NCI-H345 (cell line): ENCODE results near the gene TMCC1.
"Not testable (repeated sequence)": the region's sequence is repeated elsewhere in the genome, so short reads cannot be mapped to it uniquely, and the experiment has no call there.

ENCODE experiments used
- DNase-seq: peaks from one replicate; lab custom pipeline; 2025; lab: John Stamatoyannopoulos, UW

TMCC1 gene

GRCh38 chr3:129773691-129774663, 119.5 kb downstream of the TMCC1 start:
- DNase-seq, result no peak

GRCh38 chr3:129770604-129771003, 122.9 kb downstream of the TMCC1 start:
- DNase-seq, result no peak

- DNase-seq, result no peak
Measured at GRCh38 chr3:129769616-129770015, 123.9 kb downstream of the TMCC1 start.

DNA sequence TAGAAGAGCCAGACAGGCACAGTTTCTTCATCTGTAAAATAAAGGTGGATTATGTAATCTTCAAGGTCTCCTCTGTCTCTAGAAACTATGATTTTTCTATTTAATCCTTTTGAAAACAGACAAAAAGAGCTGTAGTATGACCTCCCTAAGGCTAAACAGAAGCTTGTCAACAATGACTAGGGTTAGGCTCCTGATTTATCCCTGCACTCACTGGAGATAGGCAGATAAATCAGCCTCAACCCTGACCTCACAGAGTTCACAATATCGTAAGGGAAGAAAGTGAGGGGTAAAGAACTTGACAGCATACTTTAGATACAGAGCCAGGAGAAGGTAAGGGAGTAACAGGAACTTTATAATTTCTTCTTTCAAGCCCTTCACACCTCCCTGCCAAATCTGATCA, 124.8 kb downstream of the TMCC1 start:
- no peak for DNase-seq

DNA sequence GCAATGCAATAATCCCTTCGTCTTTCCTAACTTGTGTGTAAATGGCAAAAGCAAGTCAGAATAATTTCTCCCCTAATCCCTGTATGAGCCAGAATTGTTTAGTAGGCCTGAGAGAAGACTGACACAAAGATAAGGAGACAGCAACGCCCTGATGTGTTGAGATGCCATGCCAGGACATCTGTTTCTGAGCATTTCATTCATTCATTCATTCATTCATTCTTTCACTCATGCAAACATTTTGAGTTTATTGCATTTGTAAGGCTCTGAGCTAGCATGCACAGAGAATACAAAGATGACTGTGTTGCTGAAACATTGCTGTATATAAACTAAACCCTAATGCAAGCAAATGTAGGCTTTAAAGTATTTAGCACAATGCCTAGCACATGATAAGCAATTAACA, 127.4 kb downstream of the TMCC1 start:
- DNase-seq, result no peak

GRCh38 chr3:129764090-129764489, 129.4 kb downstream of the TMCC1 start:
- DNase-seq, result no peak

DNA sequence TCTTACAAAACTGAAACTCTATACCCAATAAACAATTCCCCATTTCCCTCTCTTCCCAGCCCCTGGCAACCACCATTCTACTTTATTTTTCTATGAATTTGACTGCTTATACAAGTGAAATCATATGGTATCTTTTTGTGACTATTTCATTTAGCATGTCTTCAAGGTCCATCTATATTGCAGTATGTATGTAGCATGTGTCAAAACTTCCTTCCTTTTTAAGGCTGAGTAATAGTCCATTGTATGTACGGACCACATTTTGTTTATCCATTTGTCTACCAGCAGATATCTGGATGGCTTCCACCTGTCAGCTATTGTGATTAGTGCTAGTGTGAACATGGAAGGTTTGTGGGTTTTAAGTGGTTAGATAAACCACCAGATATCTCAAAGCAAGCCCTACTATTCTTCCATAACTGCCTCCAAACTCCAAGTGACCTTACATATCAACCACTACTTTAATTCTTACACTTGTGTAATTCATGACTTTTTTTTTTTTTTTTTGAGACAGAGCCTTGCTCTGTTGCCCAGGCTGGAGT, 134.7 kb downstream of the TMCC1 start:
- DNase-seq, result no peak

DNA sequence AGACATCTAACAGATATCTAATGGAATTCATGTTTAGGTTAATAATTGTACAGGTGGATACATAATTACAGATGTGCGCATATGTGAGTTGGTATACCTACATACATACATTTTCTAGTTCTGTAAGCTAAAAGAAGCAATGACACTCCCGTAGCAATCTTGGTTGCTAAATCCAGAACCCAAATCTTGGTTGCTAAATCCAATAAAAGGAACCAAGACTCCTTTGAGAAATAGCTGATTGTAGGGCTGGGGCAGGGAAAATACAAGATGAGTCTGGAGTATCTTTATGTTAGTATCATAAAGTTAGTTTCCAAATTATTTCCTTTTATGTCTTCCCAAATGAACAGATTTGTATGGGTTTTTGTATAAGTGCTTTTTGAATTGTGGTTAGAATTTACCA, 135.2 kb downstream of the TMCC1 start:
- no peak for DNase-seq

DNA sequence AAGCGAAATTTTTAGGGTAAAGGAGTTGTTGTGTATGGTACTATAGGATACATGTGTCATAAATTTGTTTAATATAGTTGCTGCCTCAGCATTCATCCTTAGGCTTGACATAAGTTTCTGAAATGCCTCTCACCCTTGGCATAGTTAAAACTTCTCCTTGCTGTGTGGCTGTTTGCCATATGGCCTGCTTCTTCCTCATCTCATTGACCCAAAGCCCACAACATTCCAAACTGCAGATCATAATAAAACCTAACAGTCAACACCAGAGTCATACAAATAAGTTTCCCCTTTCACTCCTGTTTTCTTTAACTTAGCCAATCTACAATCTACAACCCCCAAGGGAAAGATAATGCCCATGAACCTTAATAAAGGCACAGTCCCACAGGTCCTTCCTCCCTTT, 136.6 kb downstream of the TMCC1 start:
- no peak for DNase-seq

GRCh38 chr3:129751105-129751504, 142.4 kb downstream of the TMCC1 start:
- not testable (repeated sequence) for DNase-seq

- no peak for DNase-seq
Measured at GRCh38 chr3:129749692-129750091, 143.8 kb downstream of the TMCC1 start.

DNA sequence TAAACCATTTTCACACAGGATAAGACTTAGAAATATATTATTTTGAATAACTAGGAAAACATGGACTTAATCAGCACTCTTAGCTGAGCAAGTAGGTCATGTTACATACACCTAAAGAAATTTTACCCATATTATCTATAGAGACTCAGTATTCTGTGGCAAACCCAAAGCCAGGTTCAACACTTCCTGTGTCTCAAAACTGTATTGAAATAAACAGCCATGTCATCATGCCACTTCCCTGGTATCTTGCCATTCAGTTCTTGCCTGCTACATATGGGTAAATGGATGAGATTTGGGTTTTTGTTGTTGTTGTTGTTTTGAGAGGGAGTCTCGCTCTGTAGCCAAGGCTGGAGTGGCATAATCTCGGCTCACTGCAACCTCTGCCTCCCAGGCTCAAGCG, 145.5 kb downstream of the TMCC1 start:
- no peak for DNase-seq

DNA sequence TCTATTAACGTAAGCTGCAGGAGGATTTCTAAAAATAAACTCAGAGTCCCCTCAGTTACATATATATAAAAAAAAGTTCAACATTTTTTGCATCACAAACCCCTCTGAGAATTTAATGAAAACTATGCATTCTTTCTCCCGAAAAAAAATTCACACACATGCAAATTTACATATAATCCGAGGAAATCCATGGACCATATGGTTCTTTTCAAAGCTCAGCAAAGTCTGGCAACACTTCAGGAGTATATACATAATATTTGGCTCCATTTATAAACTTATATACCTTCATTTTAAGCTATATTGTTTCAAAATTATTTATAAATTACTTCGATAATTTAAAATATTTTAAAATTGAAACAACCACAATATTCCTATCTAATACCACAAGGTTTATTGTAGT, 146.4 kb downstream of the TMCC1 start:
- DNase-seq, result no peak

DNA sequence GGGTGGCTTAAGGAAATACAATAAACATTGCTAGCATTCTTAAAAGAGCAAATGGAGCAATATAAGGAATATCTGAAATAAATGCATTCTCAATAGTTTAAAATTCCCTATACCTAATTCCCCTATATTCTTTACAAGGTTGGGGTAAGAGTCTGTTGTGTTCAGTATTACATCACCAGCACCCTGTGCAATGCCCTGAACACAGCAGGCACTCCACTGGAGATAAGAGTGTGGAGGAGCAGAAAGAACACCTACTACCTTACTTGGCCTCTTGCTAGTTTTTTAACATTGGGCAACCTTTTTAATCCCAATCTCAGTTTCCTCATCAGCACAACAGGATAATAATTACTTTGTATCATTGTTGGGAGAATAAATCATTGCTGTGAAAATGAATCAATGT, 146.9 kb downstream of the TMCC1 start:
- no peak for DNase-seq

- DNase-seq, result no peak
Measured at GRCh38 chr3:129745253-129745652, 148.3 kb downstream of the TMCC1 start.

GRCh38 chr3:129741794-129742193, 151.7 kb downstream of the TMCC1 start:
- DNase-seq, result no peak

DNA sequence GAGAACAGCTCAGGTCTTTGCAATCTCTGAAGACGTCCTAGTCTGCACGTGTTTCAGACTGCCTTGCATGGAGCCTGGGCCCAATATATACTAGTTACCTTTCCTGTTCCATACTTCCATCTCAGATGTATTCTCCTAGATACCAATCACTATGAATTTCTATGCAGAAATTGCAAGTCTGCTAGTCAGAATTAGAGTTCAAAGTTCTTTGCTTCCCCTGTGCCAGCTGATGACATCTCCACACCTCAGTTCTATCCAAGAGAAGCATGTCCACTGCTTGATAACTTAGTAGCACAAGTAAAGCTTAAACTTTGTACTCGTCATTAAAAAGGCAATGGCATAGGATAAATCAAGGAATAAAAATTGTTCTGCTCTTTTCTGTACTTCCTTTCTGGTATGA, 153.4 kb downstream of the TMCC1 start:
- no peak for DNase-seq

DNA sequence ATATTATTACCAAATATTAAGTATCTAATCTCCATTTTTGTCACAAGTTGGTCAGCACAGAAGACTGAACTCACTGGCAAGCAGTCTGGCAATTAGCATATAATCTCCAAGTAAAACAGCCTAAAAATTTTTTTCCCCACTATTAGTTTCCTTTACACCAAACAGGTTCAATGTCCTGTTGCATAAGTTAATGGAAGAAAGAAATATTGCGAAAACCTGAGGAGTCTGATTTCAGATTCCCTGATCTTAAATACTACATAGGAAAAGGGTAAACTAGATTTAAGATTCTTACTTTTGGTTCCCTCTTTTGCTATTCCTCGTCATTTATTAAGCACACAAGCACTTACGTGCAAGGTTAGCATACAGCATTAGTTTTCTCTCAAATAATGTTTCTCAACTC, 153.9 kb downstream of the TMCC1 start:
- no peak for DNase-seq

GRCh38 chr3:129738172-129738571, 155.3 kb downstream of the TMCC1 start:
- DNase-seq, result no peak

DNA sequence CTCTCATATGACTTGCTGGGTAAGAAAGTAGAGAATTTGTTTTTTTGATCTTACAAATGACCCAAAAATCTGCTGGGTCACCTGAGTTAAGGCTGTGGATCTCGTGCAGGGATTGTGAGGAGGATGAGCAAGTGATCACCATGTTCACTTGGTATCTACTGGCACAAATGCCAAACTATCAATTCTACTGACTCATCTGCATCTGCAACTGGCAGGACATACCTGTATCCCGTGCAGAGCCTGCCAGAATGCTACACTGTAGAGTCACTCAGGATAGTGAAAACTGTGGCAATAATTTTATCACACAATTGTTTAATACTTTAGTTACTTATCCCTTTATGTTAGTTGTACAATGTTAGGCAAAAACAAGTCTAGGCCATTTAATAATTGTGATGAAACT, 157.4 kb downstream of the TMCC1 start:
- DNase-seq, result no peak

DNA sequence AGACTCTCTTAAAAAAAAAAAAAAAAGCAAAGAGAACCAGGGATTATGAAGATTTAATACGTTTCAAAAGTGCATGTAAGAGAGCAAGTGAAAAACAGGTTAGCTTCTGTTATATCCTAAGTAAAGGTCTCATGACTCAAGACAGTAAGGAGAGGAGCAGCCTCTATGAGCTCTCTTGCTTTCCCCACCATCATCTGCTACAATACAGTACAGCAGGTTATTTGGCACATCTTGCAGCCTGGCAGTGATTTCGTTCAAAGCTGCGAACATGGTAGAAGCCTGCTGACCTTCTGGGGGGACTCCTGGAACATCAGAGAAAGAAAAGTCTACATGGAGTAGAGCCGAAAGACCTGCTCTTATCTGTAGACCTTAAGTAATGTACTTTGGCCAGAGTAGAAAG, 157.9 kb downstream of the TMCC1 start:
- no peak for DNase-seq

DNA sequence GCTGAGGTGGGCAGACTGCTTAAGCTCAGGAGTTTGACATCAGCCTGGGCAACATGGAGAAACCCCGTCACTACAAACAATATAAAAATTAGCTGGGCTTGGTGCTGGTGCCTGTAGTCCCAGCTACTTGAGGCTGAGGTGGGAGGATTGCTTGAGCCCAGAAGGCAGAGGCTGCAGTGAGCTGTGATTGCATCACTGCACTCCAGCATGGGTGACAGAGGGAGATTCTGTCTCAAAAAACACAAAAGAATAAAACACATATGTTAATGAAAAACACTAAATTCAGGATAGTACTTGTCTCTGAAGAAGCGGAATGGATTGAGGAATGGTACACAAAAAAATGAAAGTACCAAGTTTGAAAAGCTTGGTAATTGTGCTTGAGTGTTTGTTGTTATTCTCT, 159.1 kb downstream of the TMCC1 start:
- DNase-seq, result no peak

GRCh38 chr3:129732200-129732876, 161.2 kb downstream of the TMCC1 start:
- no peak for DNase-seq
